H4 (cell line): ENCODE data around the gene GPI. TPM values are rescaled to one million over a fixed set of nuclear protein-coding genes. Genes with fewer than 3 reads are reported as not detected.
"Not testable (repeated sequence)": the region's sequence is repeated elsewhere in the genome, so short reads cannot be mapped to it uniquely, and the experiment has no call there.

Experiments
- DNase-seq: peaks from one replicate; pipeline ENCODE4 v3.0.0-alpha.2; 2015; ENCODE audit warnings: low spot score
- total RNA-seq: library from RNA; depleted of rRNA; stranded (reverse); fragments of >200 nt; shearing (Covaris generic); gene quantifications from 2 replicates; pipeline ENCODE4 v1.2.3, GENCODE V29; 2014; rRNA removed

Gene GPI
- 387 and 418 TPM in 2 replicates for total RNA-seq

DNA sequence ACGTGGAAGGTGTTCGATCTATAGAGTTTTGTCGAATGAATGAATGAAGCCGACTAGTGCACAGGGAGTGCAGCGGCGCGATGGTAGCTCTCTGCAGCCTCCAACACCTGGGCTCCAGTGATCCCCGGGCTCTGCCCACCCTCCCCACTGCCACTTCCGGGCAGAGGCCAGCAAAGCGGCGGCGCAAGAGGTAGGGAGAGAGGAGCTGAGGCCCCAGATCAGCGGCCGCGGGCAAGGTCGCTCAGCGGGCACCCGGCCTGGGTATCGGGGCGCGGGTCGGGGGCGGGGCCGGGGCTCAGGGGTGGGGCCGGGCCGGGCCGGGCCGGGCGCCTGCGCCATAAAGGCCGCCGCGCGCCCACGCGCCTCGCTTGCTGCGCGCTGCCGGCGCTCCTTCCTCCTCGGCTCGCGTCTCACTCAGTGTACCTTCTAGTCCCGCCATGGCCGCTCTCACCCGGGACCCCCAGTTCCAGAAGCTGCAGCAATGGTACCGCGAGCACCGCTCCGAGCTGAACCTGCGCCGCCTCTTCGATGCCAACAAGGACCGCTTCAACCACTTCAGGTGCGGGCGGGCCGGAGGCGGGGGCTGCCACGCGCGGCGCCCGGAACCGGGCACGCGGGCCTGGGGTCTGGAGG is at the start of gene GPI:
Gene GPI (plus strand): TSS at position 367 of the 633 bp plus-strand sequence. CDS start 71 bp downstream, at position 438.
- peak; percentile 71 for DNase-seq

DNA sequence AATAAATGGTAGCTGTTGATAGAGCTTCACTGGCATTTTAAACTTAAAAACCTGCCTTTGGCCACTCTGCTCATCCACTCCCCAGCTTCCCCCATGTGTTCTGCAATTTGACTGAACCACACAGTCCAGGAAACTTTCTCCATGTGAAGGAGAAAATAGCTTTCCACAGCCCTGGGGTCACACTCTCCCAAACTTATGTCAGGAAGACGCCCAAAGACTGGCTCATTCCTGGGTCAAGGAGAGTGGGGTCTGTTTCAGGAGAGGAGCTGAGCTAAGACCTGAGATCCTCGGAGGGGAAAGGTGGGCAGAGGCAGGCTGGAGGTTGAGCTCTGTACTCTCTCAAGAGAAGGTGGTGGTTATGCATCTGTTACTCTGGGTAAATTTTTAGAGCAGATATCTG is 48.7 kb upstream of the GPI start:
- no peak for DNase-seq

DNA sequence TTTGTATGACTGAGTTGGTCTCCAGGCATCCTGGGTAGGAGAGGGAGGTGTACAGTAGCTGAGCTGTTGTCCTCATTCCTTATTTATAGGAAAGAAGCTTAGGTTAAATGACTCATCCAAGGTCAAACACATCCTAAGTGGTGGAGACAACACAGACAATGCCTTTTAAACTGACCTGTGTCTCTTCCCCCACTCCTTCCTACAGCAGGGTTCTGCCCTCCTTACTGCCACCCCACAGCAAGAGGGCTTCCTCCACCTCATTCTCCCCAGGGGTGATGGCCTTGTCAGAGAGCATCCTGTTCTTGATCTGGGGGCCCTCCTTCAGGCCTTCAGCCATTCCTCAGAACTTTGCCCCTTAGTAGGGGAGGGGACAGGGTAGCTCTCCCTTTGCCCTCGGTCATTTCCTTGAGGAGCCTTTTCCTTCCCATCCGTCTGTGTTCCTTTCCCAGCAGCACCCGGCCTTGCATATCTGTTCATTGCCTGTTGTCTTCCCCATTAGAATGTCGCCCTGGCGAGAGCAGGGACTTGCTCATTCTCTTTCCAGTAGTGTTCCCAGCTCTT is 48.2 kb upstream of the GPI start:
- DNase-seq, result no peak

DNA sequence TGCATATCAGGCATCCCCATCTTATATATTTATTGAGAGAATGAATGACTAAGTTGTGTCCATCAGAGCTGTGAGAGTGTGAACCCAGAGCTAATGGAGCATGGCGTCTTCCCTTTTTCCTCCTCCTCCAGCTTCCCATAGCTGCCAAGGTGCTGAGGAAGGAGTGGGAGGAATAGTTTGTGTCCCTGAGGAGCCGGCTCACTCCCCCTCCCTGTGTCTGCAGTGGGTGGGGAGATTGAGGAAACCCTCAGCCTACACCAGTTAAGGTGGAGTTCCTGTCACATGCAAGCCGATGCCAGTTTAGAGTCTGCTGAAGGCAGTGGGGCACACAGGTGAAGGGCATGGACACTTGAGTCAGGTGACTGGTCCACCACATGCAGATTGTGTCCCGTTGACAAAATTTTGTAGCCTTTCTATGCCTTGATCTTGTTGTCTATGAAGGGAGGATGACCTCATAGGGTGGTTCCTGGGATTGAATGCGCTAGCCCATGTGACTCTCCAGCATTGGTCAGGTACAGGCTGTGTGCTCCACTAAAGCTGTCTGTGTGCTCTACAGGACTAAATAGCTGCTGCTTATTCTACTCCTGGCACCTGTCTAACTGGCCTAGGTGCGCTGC is 47.6 kb upstream of the GPI start:
- DNase-seq, result no peak

DNA sequence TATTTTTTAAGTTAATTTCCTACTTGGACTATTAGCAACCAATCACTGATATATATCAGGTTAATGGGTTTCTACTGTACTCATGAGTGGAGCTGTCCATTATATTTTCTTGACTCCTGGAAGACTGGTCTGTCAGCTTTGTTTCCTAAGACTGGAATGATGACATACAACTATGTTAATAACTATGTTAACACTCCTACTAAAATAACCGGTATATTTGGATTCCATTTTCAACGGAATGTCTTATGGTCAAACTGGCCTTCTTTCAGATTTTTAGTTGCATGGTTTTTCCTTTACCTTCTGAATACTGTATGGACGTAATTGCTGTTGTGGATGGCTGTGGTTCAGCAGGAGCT is 45.8 kb upstream of the GPI start:
- no peak for DNase-seq

DNA sequence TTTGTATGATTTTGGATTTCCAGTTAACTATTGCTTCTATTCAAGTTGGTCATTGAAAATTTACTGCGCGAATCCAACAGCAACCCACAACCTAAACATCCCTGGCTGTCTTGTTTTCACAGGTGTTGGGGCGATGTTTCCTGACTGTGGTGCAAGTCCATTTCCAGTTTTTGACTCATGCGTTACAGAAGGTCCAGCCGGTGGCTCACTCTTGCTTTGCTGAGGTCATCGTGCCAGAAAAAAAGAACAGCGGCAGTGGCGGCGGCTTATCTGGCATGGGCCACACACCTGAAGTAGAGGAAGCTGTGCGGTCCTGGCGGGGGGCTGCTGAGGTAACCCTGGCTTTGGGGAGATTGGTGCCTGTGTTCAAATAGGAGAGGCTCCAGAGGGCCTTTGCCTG is 45.2 kb upstream of the GPI start:
- DNase-seq, result no peak

DNA sequence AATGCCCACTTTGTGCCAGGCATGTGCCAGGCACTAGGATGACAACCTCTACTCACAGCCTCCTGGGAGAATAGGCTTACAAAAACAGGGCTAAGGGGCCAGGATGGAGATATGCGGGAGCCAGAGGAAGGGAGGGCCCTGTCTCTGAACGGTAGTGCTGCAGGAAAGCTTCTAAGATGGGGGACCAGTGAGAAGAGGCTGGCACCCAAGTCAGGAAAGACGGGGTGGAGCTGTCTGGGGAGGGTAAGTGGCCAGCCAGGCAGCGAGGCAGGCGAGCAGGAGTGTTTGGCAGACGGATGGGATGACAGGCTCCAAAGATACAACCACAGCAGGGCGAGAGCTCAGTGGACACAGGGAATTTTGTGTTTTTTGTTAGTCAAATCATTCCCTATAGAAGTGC is 44.7 kb upstream of the GPI start:
- no peak for DNase-seq

DNA sequence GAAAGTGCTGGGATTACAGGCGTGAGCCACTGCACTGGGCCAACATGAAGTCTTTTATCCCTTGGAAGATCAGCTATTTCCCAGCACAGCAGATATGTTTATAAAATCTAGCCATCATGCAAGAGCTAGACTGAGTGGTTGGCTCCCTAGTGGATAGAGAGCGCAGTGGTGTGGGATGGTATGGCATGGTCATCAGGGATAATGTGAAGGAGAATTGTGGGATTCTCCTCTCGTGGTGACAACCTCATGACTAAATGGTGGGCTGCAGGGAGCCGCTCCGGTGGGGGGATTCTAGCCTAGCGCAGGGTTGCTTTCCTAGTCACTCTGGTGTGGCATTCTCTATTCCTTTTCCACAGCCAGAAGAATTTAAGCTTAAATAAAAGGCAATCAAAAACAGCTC is 43.3 kb upstream of the GPI start:
- no peak for DNase-seq

DNA sequence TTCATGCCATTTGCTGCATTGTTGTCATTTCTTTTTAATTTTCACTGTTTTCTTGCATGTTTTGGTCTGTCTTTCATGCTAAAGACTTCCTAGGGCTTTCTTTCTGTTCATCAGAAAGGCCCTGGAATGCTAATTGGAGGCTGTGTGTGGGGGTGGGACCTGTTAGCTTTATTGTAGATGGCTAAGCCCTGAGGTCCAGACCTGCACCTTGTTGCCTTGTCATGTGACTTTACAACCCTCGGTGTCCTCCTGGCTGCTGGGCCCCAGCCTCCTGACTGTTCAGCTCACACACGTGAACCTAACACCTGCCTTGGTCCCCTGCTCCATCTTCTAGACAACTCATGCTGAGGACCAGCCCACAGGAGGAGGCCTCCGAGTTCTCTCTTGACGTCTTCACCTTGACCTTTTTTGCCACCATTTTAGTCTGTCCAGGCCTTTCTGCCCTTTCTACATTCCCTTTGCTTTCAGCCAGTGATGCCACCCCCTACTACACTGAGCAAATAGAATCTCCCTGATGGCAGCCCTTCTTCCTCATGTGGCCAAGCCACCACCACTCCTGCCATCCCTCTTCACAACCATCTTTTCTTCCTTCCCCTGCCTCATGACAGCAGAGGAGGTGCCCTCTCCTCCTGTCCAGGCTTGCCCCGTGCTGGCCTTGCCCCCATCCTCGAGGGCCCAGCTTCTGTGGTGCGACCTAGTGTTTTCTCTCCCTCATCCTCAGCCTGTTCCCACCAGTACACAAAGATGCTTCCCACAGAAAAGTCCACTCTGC is 41.4 kb upstream of the GPI start:
- DNase-seq, result no peak

DNA sequence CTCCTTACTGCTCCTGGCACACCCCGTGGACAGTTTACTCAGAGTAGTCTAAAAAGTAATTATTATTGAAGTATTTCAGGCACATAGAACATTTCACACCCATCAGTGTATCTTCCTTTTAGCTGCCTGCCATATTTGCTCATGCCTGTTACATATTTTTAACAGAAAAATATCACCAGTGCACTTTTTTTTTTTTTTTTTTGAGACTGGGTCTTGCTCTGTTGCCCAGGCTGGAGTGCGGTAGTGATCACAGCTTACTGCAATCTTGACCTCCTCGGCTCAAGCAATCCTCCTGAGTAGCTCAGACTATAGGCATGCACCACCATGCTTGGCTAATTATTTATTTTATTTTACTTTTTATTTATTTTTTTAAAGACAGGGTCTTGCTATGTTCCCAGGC is 40.7 kb upstream of the GPI start:
- no peak for DNase-seq

DNA sequence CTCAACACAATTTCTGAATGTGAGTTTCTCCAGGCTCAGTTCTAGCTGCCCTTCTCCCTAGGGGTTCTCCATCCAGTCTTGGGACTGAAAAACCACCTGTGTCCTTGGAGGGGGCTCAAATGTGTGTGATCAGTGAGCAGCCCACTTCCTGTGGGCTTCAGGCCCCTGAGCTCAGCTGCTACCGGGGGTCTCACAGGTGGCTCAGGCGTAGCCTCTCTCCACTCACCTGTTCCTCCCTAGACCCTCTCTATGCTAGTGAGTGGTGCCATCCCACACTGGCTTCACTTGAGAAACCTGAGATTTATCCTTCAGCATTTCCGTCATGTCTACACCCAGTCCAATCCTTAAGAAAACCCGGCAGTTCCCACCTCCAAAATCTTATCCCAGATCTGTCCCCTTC is 39.8 kb upstream of the GPI start:
- DNase-seq, result no peak

DNA sequence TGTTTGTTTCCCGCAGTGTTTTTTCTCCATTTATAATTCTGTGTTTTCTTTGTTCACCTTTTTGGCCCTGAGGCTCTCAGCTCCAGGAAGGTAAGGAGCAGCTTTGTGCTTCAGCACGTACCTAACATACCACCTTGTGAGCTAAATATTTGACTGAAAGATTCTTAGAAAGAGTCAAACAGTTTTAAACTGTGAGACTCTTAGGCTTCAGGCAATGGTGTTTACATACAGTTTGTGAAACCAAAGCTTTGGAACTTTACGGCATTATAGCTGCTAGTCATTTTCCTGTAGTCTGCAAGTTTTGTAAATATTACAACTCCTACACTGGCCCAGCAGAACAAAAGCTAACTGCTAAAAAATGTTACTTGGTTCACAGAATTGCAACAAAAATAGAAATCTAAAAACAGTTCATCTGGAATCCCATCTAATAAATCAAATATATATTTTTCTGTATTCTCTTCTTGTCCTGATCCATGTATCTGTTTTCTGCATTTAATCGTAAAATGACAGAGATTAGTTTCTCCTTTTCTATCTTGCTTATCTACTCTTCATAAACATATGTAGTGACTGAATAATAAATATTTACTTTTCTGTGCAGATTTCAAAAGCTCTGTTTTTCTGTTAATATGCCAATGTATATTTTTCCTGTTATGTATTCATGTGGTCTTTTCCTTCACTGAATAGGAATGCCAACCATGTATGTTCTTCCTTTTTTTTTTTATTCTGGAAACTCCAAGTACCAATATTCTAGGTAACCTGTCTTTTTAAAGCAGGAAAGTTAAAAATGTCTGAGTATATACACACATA is 38.8 kb upstream of the GPI start:
- DNase-seq, result no peak

DNA sequence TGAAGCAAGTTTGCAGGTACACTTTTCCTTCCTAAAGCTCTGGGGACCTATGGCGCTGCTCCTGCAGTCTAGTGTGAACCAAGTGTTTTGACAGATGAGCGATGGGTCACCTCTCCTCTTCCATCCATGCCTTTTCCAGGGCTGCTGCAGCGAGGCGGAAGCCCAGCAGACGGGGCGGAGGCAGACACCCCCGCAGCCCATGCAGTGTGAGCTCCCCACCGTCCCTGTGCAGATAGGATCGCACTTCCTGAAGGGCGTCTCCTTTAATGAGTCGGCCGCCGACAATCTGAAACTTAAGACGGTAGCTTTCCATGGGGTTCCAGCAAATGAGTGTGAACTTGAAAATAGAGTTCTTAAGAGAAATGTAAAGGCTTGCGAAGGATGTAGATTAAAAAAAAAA is 37.1 kb upstream of the GPI start:
- DNase-seq, result no peak

DNA sequence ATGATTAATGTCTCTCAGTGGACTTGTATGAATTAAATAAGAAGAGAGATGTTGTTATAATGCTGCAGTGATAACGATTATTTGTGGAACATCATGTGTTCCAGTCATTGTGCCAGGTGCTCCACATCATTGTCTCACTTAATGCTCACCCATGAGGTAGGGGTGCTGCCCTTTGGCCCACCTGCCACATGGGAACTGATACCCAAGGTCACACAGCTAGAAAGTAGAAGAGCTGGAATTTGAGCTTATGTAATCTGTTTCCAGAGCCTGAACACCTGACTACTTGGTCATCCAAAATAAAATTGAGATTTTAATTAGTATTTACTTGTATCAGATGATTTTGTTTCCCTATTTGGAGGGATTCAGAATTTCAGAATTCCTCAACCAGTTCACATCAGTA is 36.0 kb upstream of the GPI start:
- no peak for DNase-seq

DNA sequence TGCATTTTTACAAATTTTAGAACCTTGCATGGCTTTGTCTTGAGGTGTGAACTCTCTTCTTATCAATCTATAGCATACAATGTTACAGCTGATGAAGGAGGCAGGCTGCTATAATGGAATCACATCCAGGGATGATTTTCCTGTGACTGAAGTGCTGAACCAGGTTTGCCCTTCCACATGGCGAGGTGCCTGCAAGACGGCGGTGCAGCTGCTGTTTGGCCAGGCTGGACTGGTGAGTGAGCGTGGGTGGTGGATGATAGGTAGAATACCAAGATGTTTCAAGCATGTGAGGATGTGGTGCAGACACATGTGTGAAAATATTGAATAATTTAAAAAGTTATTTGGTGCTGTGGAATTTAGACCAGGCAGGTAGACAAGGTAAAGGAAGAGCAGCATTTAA is 34.9 kb upstream of the GPI start:
- no peak for DNase-seq

DNA sequence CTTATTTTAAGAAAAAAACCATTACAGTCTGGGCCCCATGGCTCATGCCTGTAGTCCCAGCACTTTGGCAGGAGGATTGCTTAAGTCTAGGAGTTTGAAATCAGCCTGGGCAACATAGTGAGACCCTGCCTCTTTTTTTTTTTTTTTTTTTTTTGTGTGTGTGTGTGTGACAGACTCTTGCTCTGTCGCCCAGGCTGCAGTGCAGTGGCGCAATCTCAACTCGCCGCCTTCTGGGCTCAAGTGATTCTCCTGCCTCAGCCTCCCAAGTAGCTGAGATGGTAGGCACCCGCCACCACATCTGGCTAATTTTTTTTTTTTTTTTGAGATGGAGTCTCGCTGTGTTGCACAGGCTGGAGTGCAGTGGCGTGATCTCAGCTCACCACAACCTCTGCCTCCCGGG is 34.4 kb upstream of the GPI start:
- DNase-seq, result not testable (repeated sequence)

DNA sequence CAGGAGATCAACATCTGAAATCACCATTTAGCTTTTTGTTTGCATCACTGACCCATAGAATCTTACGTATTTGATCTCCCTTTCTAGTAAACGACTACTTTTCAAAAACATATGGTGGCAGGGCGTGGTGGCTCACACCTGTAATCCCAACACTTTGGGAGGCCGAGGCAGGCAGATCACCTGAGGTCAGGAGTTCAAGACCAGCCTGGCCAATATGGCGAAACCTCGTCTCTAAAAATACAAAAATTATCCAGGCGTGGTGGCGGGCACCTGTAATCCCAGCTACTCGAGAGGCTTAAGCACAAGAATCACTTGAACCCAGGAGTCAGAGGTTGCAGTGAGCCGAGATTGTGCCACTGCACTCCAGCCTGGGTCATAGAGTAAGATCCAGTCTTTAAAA is 33.4 kb upstream of the GPI start:
- DNase-seq, result not testable (repeated sequence)

DNA sequence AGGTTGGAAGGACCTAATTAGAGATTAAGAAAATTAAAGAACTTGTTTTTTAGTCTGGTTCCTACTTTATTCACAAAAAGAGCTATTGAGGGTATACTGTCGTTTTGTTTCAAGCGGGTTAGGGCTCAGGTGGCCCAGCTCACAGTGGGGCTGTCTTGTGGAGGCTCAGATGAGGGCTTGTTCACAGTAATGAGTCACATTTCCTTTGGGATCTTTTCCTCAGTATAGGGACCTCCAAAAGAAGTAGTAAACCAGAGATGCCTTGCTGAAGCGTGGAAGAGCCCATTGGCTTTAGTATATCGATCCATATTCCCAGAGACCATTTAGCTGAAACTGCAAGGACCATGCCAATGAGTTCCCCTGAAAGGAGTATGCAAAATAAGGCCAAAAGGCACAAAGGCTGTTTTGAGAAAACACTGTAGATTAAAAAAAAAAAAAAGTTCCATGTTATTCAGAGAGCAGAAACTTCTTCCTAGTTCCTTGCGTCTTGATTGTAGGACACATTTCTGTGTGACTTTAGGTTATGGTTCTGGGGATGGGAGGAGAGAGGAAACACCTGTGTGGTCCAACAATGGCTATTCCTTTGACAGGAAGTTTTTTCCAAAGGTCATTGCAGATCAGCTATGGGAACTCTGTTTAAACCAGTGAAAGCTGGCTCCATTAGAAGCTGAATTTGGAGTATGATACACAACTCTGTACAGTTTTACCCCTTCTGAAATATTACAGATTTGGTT is 32.8 kb upstream of the GPI start:
- DNase-seq, result no peak

DNA sequence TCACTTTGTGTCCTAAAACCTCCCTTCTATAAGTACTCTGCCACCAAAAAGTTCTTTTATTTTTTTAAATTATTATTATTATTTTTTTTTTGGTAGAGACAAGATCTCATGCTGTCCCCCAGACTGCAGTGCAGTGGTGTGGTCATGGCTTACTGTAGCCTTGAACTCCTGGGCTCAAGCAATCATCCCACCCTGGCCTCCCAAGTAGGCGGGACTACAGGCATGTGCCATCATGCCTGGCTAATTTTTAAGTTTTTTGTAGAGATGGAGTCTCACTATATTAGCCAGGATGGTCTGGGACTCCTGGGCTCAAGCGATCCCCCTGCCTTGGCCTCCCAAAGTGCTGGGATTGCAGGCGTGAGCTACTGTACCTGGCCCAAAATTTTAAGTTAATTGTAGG is 29.1 kb upstream of the GPI start:
- DNase-seq, result no peak

DNA sequence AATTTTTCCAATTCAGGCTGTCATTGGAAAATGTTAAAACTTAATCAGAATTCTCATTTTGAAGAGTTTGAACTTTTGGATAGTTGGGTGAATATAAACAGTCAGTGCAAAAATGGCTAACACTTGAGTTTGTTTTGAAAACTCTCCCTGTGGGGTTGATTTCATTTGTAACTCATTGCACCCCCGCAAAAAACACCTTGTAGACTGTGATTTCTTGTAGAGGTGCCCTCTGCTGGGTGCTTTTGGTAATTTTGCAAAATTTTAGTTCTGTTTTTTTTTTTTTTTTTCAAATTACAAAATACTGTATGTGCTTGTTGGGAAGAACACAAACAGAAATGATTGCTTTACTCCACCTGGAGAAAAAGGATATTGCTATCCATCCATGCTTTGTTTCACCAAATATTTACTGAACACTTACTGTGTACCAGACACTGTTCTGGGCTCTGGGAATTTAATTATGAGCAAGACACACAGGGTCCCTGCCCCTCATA is 28.2 kb upstream of the GPI start:
- no peak for DNase-seq

DNA sequence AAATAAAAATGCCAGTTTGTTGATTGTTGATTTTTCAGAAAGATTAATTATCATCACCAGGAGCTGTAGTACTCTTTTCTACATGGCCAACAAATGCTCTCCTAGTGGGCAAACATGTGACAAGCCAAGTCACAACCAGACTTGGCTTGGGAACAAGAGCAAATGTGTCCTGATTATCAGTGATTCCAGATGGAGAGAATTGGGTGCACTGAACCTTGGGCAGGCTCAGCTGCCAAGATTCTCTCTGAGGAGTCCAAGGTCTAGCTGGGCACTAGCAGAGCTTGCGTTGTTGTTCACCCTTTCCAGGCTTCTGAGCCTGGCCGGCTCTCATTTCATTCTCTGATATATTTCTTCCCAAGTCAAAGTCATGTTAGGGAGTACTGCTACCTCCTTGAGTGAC is 27.3 kb upstream of the GPI start:
- no peak for DNase-seq
